Ascending aorta (tissue), 2 donors: Measurements from ENCODE around the gene PPP2R5D. TPM values are rescaled to one million over a fixed set of nuclear protein-coding genes. Genes with fewer than 3 reads are reported as not detected.
"Not testable (repeated sequence)": the region's sequence is repeated elsewhere in the genome, so short reads cannot be mapped to it uniquely, and the experiment has no call there.

Experiments used
- DNase-seq, 2 donors: peaks; one replicate each; pipeline ENCODE4 v3.0.0-alpha.2; 2019; ENCODE audit warnings: low spot score in 2 of 2
- H3K27ac ChIP-seq, 2 donors: fragments of 200-600 bp; sonication (generic); one replicate each; pipeline ENCODE4 v1.5.1; 2016 to 2017; ENCODE audit warnings: mild to moderate bottlenecking in 1 of 2
- H3K27me3 ChIP-seq: fragments of 200-600 bp; sonication (generic); one replicate; pipeline ENCODE4 v1.5.1; 2017
- H3K36me3 ChIP-seq, 2 donors: fragments of 200-600 bp; sonication (generic); one replicate each; pipeline ENCODE4 v1.5.1; 2016
- H3K4me1 ChIP-seq, 2 donors: fragments of 200-600 bp; sonication (generic); one replicate each; pipeline ENCODE4 v1.5.1; 2016 to 2017; ENCODE audit warnings: mild to moderate bottlenecking in 1 of 2
- H3K4me3 ChIP-seq, 2 donors: fragments of 200-600 bp; sonication (generic); one replicate each; pipeline ENCODE4 v1.5.1; 2016 to 2017; ENCODE audit warnings: mild to moderate bottlenecking in 1 of 2
- H3K9me3 ChIP-seq, 2 donors: fragments of 200-600 bp; sonication (generic); one replicate each; pipeline ENCODE4 v1.5.1; 2016
- intact Hi-C: fragments of 100-400 bp; cut with DNase I; formaldehyde crosslinking; loops from one replicate; pipeline ENCODE4 v1.15.1; 2023
- total RNA-seq: library from RNA; depleted of rRNA; stranded (reverse); fragments of >200 nt; gene quantifications from one replicate; pipeline ENCODE4 v1.1.0, GENCODE V29; 2016
- TF ChIP-seq, protein P1 (sequence below), 3 experiments: fragments of 200-600 bp in 2 of 3; fragments of 450-650 bp in 1 of 3; sonication (generic) in 2 of 3; IDR thresholded peaks; one replicate each; pipeline ENCODE4 v1.5.1; 2016 to 2019; ENCODE audit warnings: antibody characterized with exemption in 3 of 3, mild to moderate bottlenecking in 1 of 3, moderate library complexity in 1 of 3

Gene PPP2R5D
- total RNA-seq, 1 donor from 2014 or later = 27.7 TPM

DNA sequence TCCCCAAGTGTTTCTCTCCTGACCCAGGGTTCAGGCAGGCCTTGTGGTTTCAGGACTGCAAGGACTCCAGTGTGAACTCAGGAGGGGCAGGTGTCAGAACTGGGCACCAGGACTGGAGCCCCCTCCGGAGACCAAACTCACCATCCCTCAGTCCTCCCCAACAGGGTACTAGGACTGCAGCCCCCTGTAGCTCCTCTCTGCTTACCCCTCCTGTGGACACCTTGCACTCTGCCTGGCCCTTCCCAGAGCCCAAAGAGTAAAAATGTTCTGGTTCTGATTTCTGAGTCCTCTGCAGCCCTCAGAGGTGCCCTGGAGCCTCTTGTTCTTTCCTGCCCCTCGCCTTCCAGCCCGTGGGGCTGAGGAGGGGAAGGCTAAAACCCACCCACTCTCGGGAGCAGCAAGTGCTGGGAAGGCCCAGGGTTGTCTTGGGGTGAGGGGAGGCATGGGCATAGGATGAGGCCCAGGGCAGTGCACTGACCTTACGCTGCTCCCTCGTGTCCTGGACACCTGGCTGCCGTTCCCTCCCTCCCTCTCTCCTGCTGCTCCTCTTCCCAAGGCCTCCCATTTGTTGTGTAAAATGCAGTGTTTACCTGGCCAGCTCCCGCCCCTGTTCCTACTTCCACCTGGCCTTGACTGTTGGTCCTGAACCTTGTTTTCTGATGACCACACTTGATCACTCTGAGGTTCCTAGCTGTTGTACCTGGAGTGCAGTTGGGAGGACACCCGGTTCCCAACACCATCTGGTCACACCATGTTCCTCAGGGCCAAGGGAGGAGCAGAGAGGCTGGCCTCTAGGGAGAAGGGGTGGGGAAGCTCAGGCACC is 45.2 kb upstream of the PPP2R5D start:
- Histone ChIP-seq H3K27ac (no peak overlapping the region), H3K36me3 (peaks cover 47% of the 10 kb centered on the region in 2 donors), H3K9me3 (no peaks in the 10 kb centered on the region), H3K27me3 (no peaks in the 10 kb centered on the region), H3K4me1 (no peaks in the 10 kb centered on the region), H3K4me3 (no peak overlapping the region)
- TF ChIP-seq, protein P1, sequence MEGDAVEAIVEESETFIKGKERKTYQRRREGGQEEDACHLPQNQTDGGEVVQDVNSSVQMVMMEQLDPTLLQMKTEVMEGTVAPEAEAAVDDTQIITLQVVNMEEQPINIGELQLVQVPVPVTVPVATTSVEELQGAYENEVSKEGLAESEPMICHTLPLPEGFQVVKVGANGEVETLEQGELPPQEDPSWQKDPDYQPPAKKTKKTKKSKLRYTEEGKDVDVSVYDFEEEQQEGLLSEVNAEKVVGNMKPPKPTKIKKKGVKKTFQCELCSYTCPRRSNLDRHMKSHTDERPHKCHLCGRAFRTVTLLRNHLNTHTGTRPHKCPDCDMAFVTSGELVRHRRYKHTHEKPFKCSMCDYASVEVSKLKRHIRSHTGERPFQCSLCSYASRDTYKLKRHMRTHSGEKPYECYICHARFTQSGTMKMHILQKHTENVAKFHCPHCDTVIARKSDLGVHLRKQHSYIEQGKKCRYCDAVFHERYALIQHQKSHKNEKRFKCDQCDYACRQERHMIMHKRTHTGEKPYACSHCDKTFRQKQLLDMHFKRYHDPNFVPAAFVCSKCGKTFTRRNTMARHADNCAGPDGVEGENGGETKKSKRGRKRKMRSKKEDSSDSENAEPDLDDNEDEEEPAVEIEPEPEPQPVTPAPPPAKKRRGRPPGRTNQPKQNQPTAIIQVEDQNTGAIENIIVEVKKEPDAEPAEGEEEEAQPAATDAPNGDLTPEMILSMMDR (IDR thresholded peaks at IDR 0.05) = no peak
- no peak for DNase-seq
- intact Hi-C loops = no loop called here

DNA sequence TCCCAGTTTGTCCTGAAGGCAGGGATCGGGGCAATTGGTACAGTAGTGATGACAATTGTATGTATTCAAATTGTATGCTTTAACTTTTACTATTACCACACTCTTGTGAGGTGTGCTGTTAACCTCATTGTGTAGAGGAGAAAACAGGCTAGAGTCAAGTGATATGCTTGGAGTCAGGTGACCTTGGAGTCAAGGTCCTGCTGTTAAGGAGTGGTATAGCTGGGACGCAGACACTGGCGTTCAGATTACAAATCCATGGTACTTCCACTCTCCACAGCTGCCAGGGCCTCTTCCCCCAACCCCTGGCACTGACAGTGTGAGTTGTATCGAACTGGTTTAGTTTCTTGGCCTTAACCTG is 44.6 kb upstream of the PPP2R5D start:
- H3K4me1 ChIP-seq = no peaks in the 10 kb centered on the region

DNA sequence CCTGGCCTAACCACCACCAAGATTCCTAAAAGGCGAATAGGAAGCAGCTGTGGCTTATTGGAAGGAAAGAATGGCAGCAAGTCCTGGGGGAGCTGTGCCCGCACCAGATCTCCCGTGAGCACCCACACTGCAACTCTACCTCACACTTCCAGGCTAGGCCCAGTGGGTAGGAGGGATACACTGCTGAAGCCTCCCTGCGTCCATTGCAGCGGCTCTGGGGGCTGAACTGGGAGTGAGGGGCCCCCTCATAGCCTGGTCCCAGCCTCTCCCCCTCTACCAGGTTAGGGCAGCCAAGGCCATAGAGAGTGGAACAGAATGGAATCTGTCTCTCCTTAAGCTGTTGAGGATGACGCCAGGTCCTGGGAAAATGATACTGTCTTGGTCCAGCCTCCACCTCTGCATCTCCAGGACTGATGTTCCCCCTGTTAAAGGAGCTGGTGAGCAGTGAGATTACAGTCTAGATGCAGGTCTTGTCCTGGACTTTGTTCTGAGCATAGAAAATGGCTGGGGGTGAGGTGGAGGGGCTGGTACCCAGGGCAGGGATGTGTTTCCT is 43.8 kb upstream of the PPP2R5D start:
- Histone ChIP-seq H3K9me3 (no peaks in the 10 kb centered on the region), H3K4me1 (no peaks in the 10 kb centered on the region), H3K4me3 (no peak overlapping the region), H3K27ac (no peak overlapping the region), H3K27me3 (no peaks in the 10 kb centered on the region), H3K36me3 (peaks cover 37 to 39% of the 10 kb centered on the region in 2 donors)
- DNase-seq = no peak
- intact Hi-C loops = no loop called here
- TF ChIP-seq, protein P1 (IDR thresholded peaks at IDR 0.05) = no peak

More for the DNA sequence above, 44.6 kb upstream of the PPP2R5D start:
- TF ChIP-seq, protein P1 (IDR thresholded peaks at IDR 0.05) = no peak
- Histone ChIP-seq H3K27me3 (no peaks in the 10 kb centered on the region), H3K27ac (no peak overlapping the region), H3K4me3 (no peak overlapping the region), H3K9me3 (no peaks in the 10 kb centered on the region), H3K36me3 (peaks cover 42% of the 10 kb centered on the region in 2 donors)
- intact Hi-C loops = no loop called here
- no peak for DNase-seq

DNA sequence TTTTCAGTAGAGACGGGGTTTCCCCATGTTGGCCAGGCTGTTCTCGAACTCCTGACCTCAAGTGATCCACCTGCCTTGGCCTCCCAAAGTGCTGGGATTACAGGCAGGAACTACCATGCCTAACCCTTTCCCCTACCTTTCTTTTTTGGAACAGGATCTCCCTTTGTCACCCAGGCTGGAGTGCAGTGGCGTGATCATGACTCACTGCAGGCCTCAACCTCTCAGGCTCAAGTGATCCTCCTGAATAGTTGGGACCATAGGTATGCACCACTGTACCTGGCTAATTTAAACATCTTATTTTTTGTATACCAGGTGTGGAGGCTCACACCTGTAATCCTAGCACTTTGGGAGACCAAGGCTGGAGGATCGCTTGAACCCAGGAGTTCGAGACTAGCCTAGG is 43.0 kb upstream of the PPP2R5D start:
- H3K9me3 ChIP-seq, DNase-seq, H3K27ac ChIP-seq, intact Hi-C loops, H3K27me3 ChIP-seq, H3K4me1 ChIP-seq, H3K4me3 ChIP-seq: not testable (repeated sequence)
- peaks cover 29 to 32% of the 10 kb centered on the region in 2 donors for H3K36me3 ChIP-seq

DNA sequence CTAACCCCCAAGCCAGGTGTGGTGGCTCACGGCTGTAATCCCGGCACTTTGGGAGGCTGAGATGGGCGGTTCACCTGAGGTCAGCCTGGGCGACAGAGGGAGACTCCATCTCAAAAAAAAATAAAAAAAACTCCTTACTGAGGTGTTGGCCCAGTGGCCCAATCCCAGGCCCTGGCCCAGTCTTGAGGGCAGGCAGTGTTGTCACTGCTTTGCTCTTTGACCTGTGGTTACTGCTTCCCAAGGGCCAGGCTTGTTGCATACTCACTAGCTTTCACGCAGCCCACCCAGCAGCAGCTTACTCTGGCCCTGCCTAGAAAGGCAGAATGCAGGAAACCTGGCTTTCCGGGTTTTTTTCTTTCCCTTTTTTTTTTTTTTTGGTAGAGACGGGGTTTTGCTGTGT is 41.9 kb upstream of the PPP2R5D start:
- H3K9me3 ChIP-seq = no peaks in the 10 kb centered on the region
- intact Hi-C loops = no loop called here

DNA sequence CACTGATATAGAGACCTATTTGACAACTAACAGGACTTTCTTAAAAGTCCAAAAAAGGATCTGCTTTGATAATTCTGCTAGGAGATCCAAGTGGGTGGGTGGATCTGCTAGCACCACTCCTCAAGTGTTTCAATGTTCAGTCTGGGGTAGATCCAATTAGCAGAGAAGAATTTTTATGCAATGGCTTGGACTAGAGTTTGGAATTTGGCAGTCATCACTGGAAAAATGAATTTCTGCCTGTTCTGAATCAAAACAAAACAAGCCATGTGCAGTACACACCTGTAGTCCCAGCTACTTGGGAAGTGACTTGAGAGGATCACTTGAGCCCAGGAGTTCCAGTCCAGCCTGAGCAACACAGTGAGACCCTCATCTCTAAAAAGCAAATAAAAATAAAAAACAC is 36.4 kb upstream of the PPP2R5D start:
- Histone ChIP-seq H3K4me1 (no peaks in the 10 kb centered on the region), H3K9me3 (no peaks in the 10 kb centered on the region), H3K27me3 (no peaks in the 10 kb centered on the region), H3K36me3 (peaks cover 6 to 8% of the 10 kb centered on the region in 2 donors), H3K27ac (no peak overlapping the region), H3K4me3 (no peak overlapping the region)
- TF ChIP-seq, protein P1 (IDR thresholded peaks at IDR 0.05) = no peak
- no peak for DNase-seq
- intact Hi-C loops = no loop called here

More for the DNA sequence above, 41.9 kb upstream of the PPP2R5D start:
- Histone ChIP-seq H3K4me1 (no peaks in the 10 kb centered on the region), H3K27ac (no peak overlapping the region), H3K36me3 (peaks cover 19 to 25% of the 10 kb centered on the region in 2 donors), H3K4me3 (no peak overlapping the region), H3K27me3 (no peaks in the 10 kb centered on the region)
- DNase-seq = no peak
- TF ChIP-seq, protein P1 (IDR thresholded peaks at IDR 0.05) = no peak
